ENCODE measurements around the gene PCCA. TPM values are rescaled to one million over a fixed set of nuclear protein-coding genes. Genes with fewer than 3 reads are reported as not detected.

The PCCA gene
- polyA plus RNA-seq, 2 donors, result 11.1 to 15.2 TPM

- Histone ChIP-seq H3K4me3 (ENCODE audit: low read depth in 1 of 2, low read length in 2 of 2) (no peak overlapping the region), H3K27ac (ENCODE audit: low read depth in 2 of 2, low read length in 1 of 2) (no peak overlapping the region)
- 98% methylated on average over 4 of the region's 4 CpGs for WGBS, 2 donors
Observed at GRCh38 chr13:100240109-100240779, 151.4 kb downstream of the PCCA start.

GRCh38 chr13:100244431-100244830, 155.5 kb downstream of the PCCA start:
- no peaks in the 10 kb centered on the region for H3K27me3 ChIP-seq (ENCODE audit: control insufficient read depth in 1 of 2, insufficient read depth in 2 of 2, low read length in 2 of 2)
- WGBS, 2 donors, result 70 to 76% methylated on average over 3 of the region's 3 CpGs

More at GRCh38 chr13:100240109-100240779, 151.4 kb downstream of the PCCA start:
- no peaks in the 10 kb centered on the region for H3K9me3 ChIP-seq (ENCODE audit: control insufficient read depth in 2 of 2, insufficient read depth in 1 of 2, low read depth in 1 of 2, low read length in 1 of 2)
- no peaks in the 10 kb centered on the region for H3K4me1 ChIP-seq (ENCODE audit: control insufficient read depth in 2 of 2, insufficient read depth in 2 of 2, low read length in 1 of 2)
- no peaks in the 10 kb centered on the region for H3K27me3 ChIP-seq (ENCODE audit: control insufficient read depth in 1 of 2, insufficient read depth in 2 of 2, low read length in 2 of 2)
- no peaks in the 10 kb centered on the region for H3K36me3 ChIP-seq (ENCODE audit: control insufficient read depth in 2 of 2, insufficient read depth in 2 of 2, low read length in 1 of 2)

GRCh38 chr13:100245104-100245503, 156.2 kb downstream of the PCCA start:
- H3K4me3 ChIP-seq (ENCODE audit: low read depth in 1 of 2, low read length in 2 of 2), result no peak overlapping the region
- H3K27me3 ChIP-seq (ENCODE audit: control insufficient read depth in 1 of 2, insufficient read depth in 2 of 2, low read length in 2 of 2), result no peaks in the 10 kb centered on the region
- H3K27ac ChIP-seq (ENCODE audit: low read depth in 2 of 2, low read length in 1 of 2), result no peak overlapping the region
- H3K36me3 ChIP-seq (ENCODE audit: control insufficient read depth in 2 of 2, insufficient read depth in 2 of 2, low read length in 1 of 2), result no peaks in the 10 kb centered on the region
- no peaks in the 10 kb centered on the region for H3K4me1 ChIP-seq (ENCODE audit: control insufficient read depth in 2 of 2, insufficient read depth in 2 of 2, low read length in 1 of 2)
- 62 to 76% methylated on average over 1 of the region's 1 CpG for WGBS, 2 donors
- no peaks in the 10 kb centered on the region for H3K9me3 ChIP-seq (ENCODE audit: control insufficient read depth in 2 of 2, insufficient read depth in 1 of 2, low read depth in 1 of 2, low read length in 1 of 2)

More at GRCh38 chr13:100244431-100244830, 155.5 kb downstream of the PCCA start:
- Histone ChIP-seq H3K4me1 (ENCODE audit: control insufficient read depth in 2 of 2, insufficient read depth in 2 of 2, low read length in 1 of 2) (no peaks in the 10 kb centered on the region), H3K36me3 (ENCODE audit: control insufficient read depth in 2 of 2, insufficient read depth in 2 of 2, low read length in 1 of 2) (no peaks in the 10 kb centered on the region), H3K27ac (ENCODE audit: low read depth in 2 of 2, low read length in 1 of 2) (no peak overlapping the region), H3K9me3 (ENCODE audit: control insufficient read depth in 2 of 2, insufficient read depth in 1 of 2, low read depth in 1 of 2, low read length in 1 of 2) (no peaks in the 10 kb centered on the region), H3K4me3 (ENCODE audit: low read depth in 1 of 2, low read length in 2 of 2) (no peak overlapping the region)

- H3K4me1 ChIP-seq (ENCODE audit: control insufficient read depth in 2 of 2, insufficient read depth in 2 of 2, low read length in 1 of 2), result no peaks in the 10 kb centered on the region
- H3K36me3 ChIP-seq (ENCODE audit: control insufficient read depth in 2 of 2, insufficient read depth in 2 of 2, low read length in 1 of 2), result no peaks in the 10 kb centered on the region
- no peak overlapping the region for H3K27ac ChIP-seq (ENCODE audit: low read depth in 2 of 2, low read length in 1 of 2)
- 96 to 98% methylated on average over 1 of the region's 1 CpG for WGBS, 2 donors
- H3K27me3 ChIP-seq (ENCODE audit: control insufficient read depth in 1 of 2, insufficient read depth in 2 of 2, low read length in 2 of 2), result no peaks in the 10 kb centered on the region
- H3K4me3 ChIP-seq (ENCODE audit: low read depth in 1 of 2, low read length in 2 of 2), result no peak overlapping the region
- no peaks in the 10 kb centered on the region for H3K9me3 ChIP-seq (ENCODE audit: control insufficient read depth in 2 of 2, insufficient read depth in 1 of 2, low read depth in 1 of 2, low read length in 1 of 2)
Observed at GRCh38 chr13:100247937-100248336, 159.0 kb downstream of the PCCA start.

GRCh38 chr13:100254002-100254401, 165.1 kb downstream of the PCCA start:
- Histone ChIP-seq H3K27ac (ENCODE audit: low read depth in 2 of 2, low read length in 1 of 2) (no peak overlapping the region), H3K4me3 (ENCODE audit: low read depth in 1 of 2, low read length in 2 of 2) (no peak overlapping the region), H3K27me3 (ENCODE audit: control insufficient read depth in 1 of 2, insufficient read depth in 2 of 2, low read length in 2 of 2) (no peaks in the 10 kb centered on the region), H3K36me3 (ENCODE audit: control insufficient read depth in 2 of 2, insufficient read depth in 2 of 2, low read length in 1 of 2) (no peaks in the 10 kb centered on the region), H3K4me1 (ENCODE audit: control insufficient read depth in 2 of 2, insufficient read depth in 2 of 2, low read length in 1 of 2) (no peaks in the 10 kb centered on the region), H3K9me3 (ENCODE audit: control insufficient read depth in 2 of 2, insufficient read depth in 1 of 2, low read depth in 1 of 2, low read length in 1 of 2) (no peaks in the 10 kb centered on the region)
- 83 to 86% methylated on average over 7 of the region's 7 CpGs for WGBS, 2 donors

GRCh38 chr13:100262404-100262803, 173.5 kb downstream of the PCCA start:
- H3K4me3 ChIP-seq (ENCODE audit: low read depth in 1 of 2, low read length in 2 of 2), result no peak overlapping the region
- H3K4me1 ChIP-seq (ENCODE audit: control insufficient read depth in 2 of 2, insufficient read depth in 2 of 2, low read length in 1 of 2), result no peaks in the 10 kb centered on the region
- no peaks in the 10 kb centered on the region for H3K9me3 ChIP-seq (ENCODE audit: control insufficient read depth in 2 of 2, insufficient read depth in 1 of 2, low read depth in 1 of 2, low read length in 1 of 2)
- 91 to 96% methylated on average over 3 of the region's 3 CpGs for WGBS, 2 donors
- H3K27me3 ChIP-seq (ENCODE audit: control insufficient read depth in 1 of 2, insufficient read depth in 2 of 2, low read length in 2 of 2), result no peaks in the 10 kb centered on the region
- no peak overlapping the region for H3K27ac ChIP-seq (ENCODE audit: low read depth in 2 of 2, low read length in 1 of 2)
- no peaks in the 10 kb centered on the region for H3K36me3 ChIP-seq (ENCODE audit: control insufficient read depth in 2 of 2, insufficient read depth in 2 of 2, low read length in 1 of 2)

- Histone ChIP-seq H3K4me1 (ENCODE audit: control insufficient read depth in 2 of 2, insufficient read depth in 2 of 2, low read length in 1 of 2) (no peaks in the 10 kb centered on the region), H3K4me3 (ENCODE audit: low read depth in 1 of 2, low read length in 2 of 2) (no peak overlapping the region), H3K9me3 (ENCODE audit: control insufficient read depth in 2 of 2, insufficient read depth in 1 of 2, low read depth in 1 of 2, low read length in 1 of 2) (no peaks in the 10 kb centered on the region), H3K27ac (ENCODE audit: low read depth in 2 of 2, low read length in 1 of 2) (no peak overlapping the region), H3K36me3 (ENCODE audit: control insufficient read depth in 2 of 2, insufficient read depth in 2 of 2, low read length in 1 of 2) (no peaks in the 10 kb centered on the region), H3K27me3 (ENCODE audit: control insufficient read depth in 1 of 2, insufficient read depth in 2 of 2, low read length in 2 of 2) (no peaks in the 10 kb centered on the region)
- WGBS, 2 donors, result 95 to 98% methylated on average over 2 of the region's 2 CpGs
Observed at GRCh38 chr13:100266026-100266425, 177.1 kb downstream of the PCCA start.

GRCh38 chr13:100269837-100270236, 180.9 kb downstream of the PCCA start:
- peaks cover 0 to 3% of the 10 kb centered on the region in 2 donors for H3K36me3 ChIP-seq (ENCODE audit: control insufficient read depth in 2 of 2, insufficient read depth in 2 of 2, low read length in 1 of 2)
- H3K4me1 ChIP-seq (ENCODE audit: control insufficient read depth in 2 of 2, insufficient read depth in 2 of 2, low read length in 1 of 2), result no peaks in the 10 kb centered on the region
- H3K27me3 ChIP-seq (ENCODE audit: control insufficient read depth in 1 of 2, insufficient read depth in 2 of 2, low read length in 2 of 2), result no peaks in the 10 kb centered on the region
- 60% methylated on average over 2 of the region's 2 CpGs for WGBS, 2 donors
- H3K4me3 ChIP-seq (ENCODE audit: low read depth in 1 of 2, low read length in 2 of 2), result no peak overlapping the region
- no peak overlapping the region for H3K27ac ChIP-seq (ENCODE audit: low read depth in 2 of 2, low read length in 1 of 2)
- no peaks in the 10 kb centered on the region for H3K9me3 ChIP-seq (ENCODE audit: control insufficient read depth in 2 of 2, insufficient read depth in 1 of 2, low read depth in 1 of 2, low read length in 1 of 2)

- 94 to 95% methylated on average over 6 of the region's 6 CpGs for WGBS, 2 donors
- Histone ChIP-seq H3K36me3 (ENCODE audit: control insufficient read depth in 2 of 2, insufficient read depth in 2 of 2, low read length in 1 of 2) (peaks cover 0 to 5% of the 10 kb centered on the region in 2 donors), H3K27ac (ENCODE audit: low read depth in 2 of 2, low read length in 1 of 2) (no peak overlapping the region)
Observed at GRCh38 chr13:100273138-100273537, 184.2 kb downstream of the PCCA start.

GRCh38 chr13:100273552-100273951, 184.7 kb downstream of the PCCA start:
- H3K36me3 ChIP-seq (ENCODE audit: control insufficient read depth in 2 of 2, insufficient read depth in 2 of 2, low read length in 1 of 2), result peaks cover 0 to 5% of the 10 kb centered on the region in 2 donors
- no peak overlapping the region for H3K27ac ChIP-seq (ENCODE audit: low read depth in 2 of 2, low read length in 1 of 2)
- no peaks in the 10 kb centered on the region for H3K9me3 ChIP-seq (ENCODE audit: control insufficient read depth in 2 of 2, insufficient read depth in 1 of 2, low read depth in 1 of 2, low read length in 1 of 2)
- no peaks in the 10 kb centered on the region for H3K4me1 ChIP-seq (ENCODE audit: control insufficient read depth in 2 of 2, insufficient read depth in 2 of 2, low read length in 1 of 2)
- WGBS, 2 donors, result 78% methylated on average over 6 of the region's 6 CpGs
- H3K4me3 ChIP-seq (ENCODE audit: low read depth in 1 of 2, low read length in 2 of 2), result no peak overlapping the region
- no peaks in the 10 kb centered on the region for H3K27me3 ChIP-seq (ENCODE audit: control insufficient read depth in 1 of 2, insufficient read depth in 2 of 2, low read length in 2 of 2)

More at GRCh38 chr13:100273138-100273537, 184.2 kb downstream of the PCCA start:
- no peaks in the 10 kb centered on the region for H3K4me1 ChIP-seq (ENCODE audit: control insufficient read depth in 2 of 2, insufficient read depth in 2 of 2, low read length in 1 of 2)
- no peaks in the 10 kb centered on the region for H3K9me3 ChIP-seq (ENCODE audit: control insufficient read depth in 2 of 2, insufficient read depth in 1 of 2, low read depth in 1 of 2, low read length in 1 of 2)
- no peaks in the 10 kb centered on the region for H3K27me3 ChIP-seq (ENCODE audit: control insufficient read depth in 1 of 2, insufficient read depth in 2 of 2, low read length in 2 of 2)
- H3K4me3 ChIP-seq (ENCODE audit: low read depth in 1 of 2, low read length in 2 of 2), result no peak overlapping the region

All from esophagus (tissue), 2 donors.